HEK293 (cell line): Measurements from ENCODE around the gene MC1R.
A peak's percentile ranks its signal among the peaks of the same experiment; 100 is the strongest.

ENCODE experiments used
- CTCF ChIA-PET: fragments of 350-600 bp; formaldehyde crosslinking; extraction: SDS; loops from one replicate; lab custom pipeline; 2021; ENCODE audit warnings: antibody characterized with exemption; lab: Yijun Ruan, JAX
- POLR2A ChIA-PET: fragments of 300-600 bp; formaldehyde crosslinking; extraction: SDS; loops from one replicate; lab custom pipeline; 2020; ENCODE audit warnings: antibody characterized with exemption, inconsistent platforms; lab: Yijun Ruan, JAX
- H3K27ac ChIP-seq: fragments of 200-500 bp; sonication (Bioruptor generic); 2 replicates; pipeline ENCODE4 v1.5.1; 2014; ENCODE audit warnings: low read depth, low read length, control low read depth, inconsistent platforms; ENCODE audit errors: extremely low read depth
- H3K36me3 ChIP-seq, 2 experiments: fragments of 200-500 bp in 1 of 2; sonication (Bioruptor generic) in 1 of 2; 1 replicate in 1 of 2; 2 replicates in 1 of 2; pipeline ENCODE4 v1.5.1; 2014 to 2017; ENCODE audit warnings: inconsistent platforms in 2 of 2, low read length in 2 of 2; ENCODE audit not compliant: control insufficient read depth in 2 of 2, insufficient read depth in 1 of 2
- H3K4me1 ChIP-seq: fragments of 200-500 bp; sonication (Bioruptor generic); 2 replicates; pipeline ENCODE4 v1.5.1; 2014; ENCODE audit warnings: mild to moderate bottlenecking, low read length, inconsistent platforms; ENCODE audit not compliant: control insufficient read depth, insufficient read depth
- H3K4me3 ChIP-seq: 2 replicates; pipeline ENCODE4 v1.5.1; 2011; ENCODE audit warnings: low read depth, mild to moderate bottlenecking, control low read depth, low read length, moderate library complexity
- H3K9me3 ChIP-seq: fragments of 200-500 bp; sonication (Bioruptor generic); 2 replicates; pipeline ENCODE4 v1.5.1; 2014; ENCODE audit warnings: low read depth, low read length, inconsistent platforms; ENCODE audit not compliant: control insufficient read depth, insufficient read depth
- BCL11B ChIP-seq: fragments of 450-650 bp; formaldehyde crosslinking; IDR thresholded peaks from 2 replicates; pipeline ENCODE4 v1.5.1; 2016; ENCODE audit warnings: low read depth, missing biosample characterization, missing genetic modification characterization
- EGR2 ChIP-seq: fragments of 450-650 bp; formaldehyde crosslinking; IDR thresholded peaks from 2 replicates; pipeline ENCODE4 v1.5.1; 2016; ENCODE audit warnings: low read depth, missing biosample characterization, missing genetic modification characterization
- GLI4 ChIP-seq: fragments of 450-650 bp; formaldehyde crosslinking; IDR thresholded peaks from 2 replicates; pipeline ENCODE4 v1.5.1; 2016; ENCODE audit warnings: missing biosample characterization, missing genetic modification characterization
- GLIS1 ChIP-seq: fragments of 450-650 bp; formaldehyde crosslinking; IDR thresholded peaks from 2 replicates; pipeline ENCODE4 v1.5.1; 2016; ENCODE audit warnings: missing biosample characterization, missing genetic modification characterization
- KLF1 ChIP-seq: fragments of 450-650 bp; formaldehyde crosslinking; IDR thresholded peaks from 2 replicates; pipeline ENCODE4 v1.5.1; 2016; ENCODE audit warnings: missing biosample characterization, missing genetic modification characterization
- KLF7 ChIP-seq: fragments of 450-650 bp; formaldehyde crosslinking; IDR thresholded peaks from 2 replicates; pipeline ENCODE4 v1.5.1; 2016; ENCODE audit warnings: missing biosample characterization, missing genetic modification characterization, borderline replicate concordance
- MEIS1 ChIP-seq: sonication (generic); formaldehyde crosslinking; IDR thresholded peaks from 2 replicates; pipeline ENCODE4 v1.8.1; 2022; ENCODE audit warnings: missing genetic modification reagents, mild to moderate bottlenecking, borderline replicate concordance
- PRDM1 ChIP-seq: fragments of 450-650 bp; formaldehyde crosslinking; IDR thresholded peaks from 2 replicates; pipeline ENCODE4; 2016; ENCODE audit warnings: missing biosample characterization, missing genetic modification characterization
- ZBTB1 ChIP-seq: fragments of 450-650 bp; formaldehyde crosslinking; IDR thresholded peaks from 2 replicates; pipeline ENCODE4 v1.5.1; 2016; ENCODE audit warnings: missing biosample characterization, missing genetic modification characterization
- ZBTB20 ChIP-seq: fragments of 450-650 bp; formaldehyde crosslinking; IDR thresholded peaks from 2 replicates; pipeline ENCODE4 v1.5.1; 2016; ENCODE audit warnings: missing biosample characterization, missing genetic modification characterization
- ZBTB49 ChIP-seq: fragments of 450-650 bp; formaldehyde crosslinking; IDR thresholded peaks from 2 replicates; pipeline ENCODE4 v1.5.1; 2016; ENCODE audit warnings: missing biosample characterization, missing genetic modification characterization, low read depth
- ZFHX2 ChIP-seq: fragments of 450-650 bp; formaldehyde crosslinking; conservative IDR thresholded peaks from 2 replicates; pipeline ENCODE4 v1.5.1; 2016; ENCODE audit warnings: missing biosample characterization, missing genetic modification characterization
- ZFP69B ChIP-seq: fragments of 450-650 bp; formaldehyde crosslinking; IDR thresholded peaks from 2 replicates; pipeline ENCODE4 v1.5.1; 2016; ENCODE audit warnings: missing biosample characterization, missing genetic modification characterization
- ZIC2 ChIP-seq: fragments of 450-650 bp; formaldehyde crosslinking; IDR thresholded peaks from 2 replicates; pipeline ENCODE4 v1.5.1; 2016; ENCODE audit warnings: missing biosample characterization, missing genetic modification characterization
- ZNF155 ChIP-seq: fragments of 450-650 bp; formaldehyde crosslinking; IDR thresholded peaks from 2 replicates; pipeline ENCODE4 v1.5.1; 2016; ENCODE audit warnings: missing biosample characterization, missing genetic modification characterization
- ZNF24 ChIP-seq: fragments of 450-650 bp; formaldehyde crosslinking; IDR thresholded peaks from 2 replicates; pipeline ENCODE4 v1.5.1; 2016; ENCODE audit warnings: missing biosample characterization, missing genetic modification characterization
- ZNF26 ChIP-seq: fragments of 450-650 bp; formaldehyde crosslinking; IDR thresholded peaks from 2 replicates; pipeline ENCODE4 v1.5.1; 2016; ENCODE audit warnings: missing biosample characterization, missing genetic modification characterization
- ZNF391 ChIP-seq: fragments of 450-650 bp; formaldehyde crosslinking; IDR thresholded peaks from 2 replicates; pipeline ENCODE4 v1.5.1; 2016; ENCODE audit warnings: low read depth, missing biosample characterization, missing genetic modification characterization, borderline replicate concordance
- ZNF394 ChIP-seq: fragments of 450-650 bp; formaldehyde crosslinking; IDR thresholded peaks from 2 replicates; pipeline ENCODE4 v1.5.1; 2016; ENCODE audit warnings: missing biosample characterization, missing genetic modification characterization, mild to moderate bottlenecking, moderate library complexity, borderline replicate concordance
- ZNF433 ChIP-seq: fragments of 450-650 bp; formaldehyde crosslinking; IDR thresholded peaks from 2 replicates; pipeline ENCODE4 v1.5.1; 2016; ENCODE audit warnings: missing biosample characterization, missing genetic modification characterization, low read depth
- ZNF610 ChIP-seq: fragments of 450-650 bp; formaldehyde crosslinking; IDR thresholded peaks from 2 replicates; pipeline ENCODE4 v1.5.1; 2016; ENCODE audit warnings: missing biosample characterization, missing genetic modification characterization, borderline replicate concordance
- ZNF623 ChIP-seq: fragments of 450-650 bp; formaldehyde crosslinking; IDR thresholded peaks from 2 replicates; pipeline ENCODE4 v1.5.1; 2016; ENCODE audit warnings: missing biosample characterization, missing genetic modification characterization
- ZNF658 ChIP-seq: fragments of 450-650 bp; formaldehyde crosslinking; IDR thresholded peaks from 2 replicates; pipeline ENCODE4; 2016; ENCODE audit warnings: missing biosample characterization, missing genetic modification characterization
- ZNF660 ChIP-seq: fragments of 450-650 bp; IDR thresholded peaks from 2 replicates; pipeline ENCODE4 v1.5.1; 2018; ENCODE audit warnings: missing biosample characterization, mild to moderate bottlenecking, missing genetic modification characterization
- ZNF768 ChIP-seq: fragments of 450-650 bp; formaldehyde crosslinking; IDR thresholded peaks from 2 replicates; pipeline ENCODE4 v1.5.1; 2018; ENCODE audit warnings: missing biosample characterization, mild to moderate bottlenecking, missing genetic modification characterization
- ZNF777 ChIP-seq: fragments of 450-650 bp; formaldehyde crosslinking; IDR thresholded peaks from 2 replicates; pipeline ENCODE4 v1.5.1; 2017; ENCODE audit warnings: missing biosample characterization, missing genetic modification characterization, borderline replicate concordance
- ZSCAN30 ChIP-seq: fragments of 450-650 bp; IDR thresholded peaks from 2 replicates; pipeline ENCODE4 v1.5.1; 2018; ENCODE audit warnings: missing biosample characterization, mild to moderate bottlenecking, missing genetic modification characterization, moderate library complexity
- TF ChIP-seq, protein P1 (sequence below): fragments of 450-650 bp; formaldehyde crosslinking; IDR thresholded peaks from 2 replicates; pipeline ENCODE4 v1.5.1; 2016; ENCODE audit warnings: missing biosample characterization, missing genetic modification characterization
- TF ChIP-seq, protein P2 (sequence below): fragments of 450-650 bp; formaldehyde crosslinking; IDR thresholded peaks from 2 replicates; pipeline ENCODE4 v1.5.1; 2016; ENCODE audit warnings: missing biosample characterization, missing genetic modification characterization

The MC1R gene

DNA sequence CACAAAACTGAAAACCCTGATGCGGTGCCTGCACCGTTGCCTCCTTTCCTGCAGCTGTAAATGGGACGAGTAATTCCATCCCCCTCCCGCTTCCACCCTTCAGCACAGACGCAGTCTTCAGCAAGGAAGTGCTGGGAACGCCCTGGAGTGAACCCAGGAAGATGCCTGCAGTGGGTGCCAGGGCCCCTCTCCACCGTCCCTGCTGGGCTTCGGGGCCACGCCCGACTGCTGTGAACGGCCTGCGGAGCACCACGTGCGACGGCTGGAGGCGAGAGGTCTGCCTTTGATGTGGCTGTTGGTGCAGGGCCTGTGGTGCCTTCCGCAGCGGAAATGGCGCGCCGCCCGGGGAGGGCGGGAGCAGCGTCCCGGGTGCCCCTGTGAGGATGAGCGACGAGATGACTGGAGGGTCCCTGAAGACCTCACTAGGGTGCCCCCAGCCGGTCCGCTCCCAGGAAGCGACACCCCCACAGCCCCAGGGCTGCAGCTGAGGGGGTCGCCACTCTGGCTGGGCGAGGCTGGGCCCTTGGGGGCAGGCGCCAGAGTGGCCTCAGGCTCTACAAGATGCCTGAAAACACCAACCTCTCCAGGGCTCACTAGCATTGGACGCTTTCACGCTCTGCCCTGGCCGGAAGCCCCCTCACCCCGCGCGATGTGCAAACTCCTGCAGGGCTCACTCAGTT is 749 bp upstream of the MC1R start:
- ChIA-PET CTCF (interaction anchor here (0.7 to 1.7 kb wide), 3 partner anchors 8 to 1799 kb away, joined by 3 to 8 read pairs (median 5); no protein-coding TSS in a partner anchor), POLR2A (interaction anchor here (0.6 to 2.2 kb wide), 4 partner anchors 44 to 103 kb away, joined by 3 to 7 read pairs (median 3); partner anchors contain the start of gene TCF25)
- Histone ChIP-seq H3K27ac (peak overlapping the region; percentile 56; the same call in 1 of the 2 replicates), H3K9me3 (no peaks in the 10 kb centered on the region), H3K36me3 (no peaks in the 10 kb centered on the region), H3K4me1 (peaks cover 25% of the 10 kb centered on the region), H3K4me3 (peak overlapping the region; percentile 26)
- TF ChIP-seq BCL11B (tag by site-specific recombination) (no peak), ZNF26 (tag by site-specific recombination) (no peak), ZIC2 (peak; percentile 100), EGR2 (tag by site-specific recombination) (0 out of 2 replicates have a peak, but pooled peaks have one; percentile 18), ZNF660 (tag by site-specific recombination) (no peak; the same call in 1 of the 2 replicates), ZNF394 (tag by site-specific recombination) (peak; percentile 60; the same call in 1 of the 2 replicates), ZBTB1 (tag by site-specific recombination) (no peak), ZNF433 (tag by site-specific recombination) (no peak), GLI4 (tag by site-specific recombination) (no peak), ZBTB49 (tag by site-specific recombination) (peak; percentile 40; the same call in 1 of the 2 replicates), ZFHX2 (peak; percentile 66), ZNF658 (tag by site-specific recombination) (no peak), ZNF610 (tag by site-specific recombination) (peak; percentile 55; the same call in 1 of the 2 replicates), ZNF777 (tag by site-specific recombination) (peak; percentile 73; the same call in 1 of the 2 replicates), ZSCAN30 (peak; percentile 79), ZFP69B (tag by site-specific recombination) (no peak; the same call in 1 of the 2 replicates), ZNF391 (tag by site-specific recombination) (0 out of 2 replicates have a peak, but pooled peaks have one; percentile 64), KLF7 (peak; percentile 100), ZNF24 (0 out of 2 replicates have a peak, but pooled peaks have one; percentile 56), ZNF623 (tag by site-specific recombination) (0 out of 2 replicates have a peak, but pooled peaks have one; percentile 14), GLIS1 (tag by site-specific recombination) (peak; percentile 90), PRDM1 (tag by site-specific recombination) (no peak), ZNF155 (tag by site-specific recombination) (no peak), ZNF768 (tag by site-specific recombination) (peak; percentile 4; the same call in 1 of the 2 replicates), KLF1 (tag by site-specific recombination) (peak; percentile 99), MEIS1 (CRISPR knock-in tag) (no peak), ZBTB20 (tag by site-specific recombination) (peak; percentile 100)
- TF ChIP-seq, protein P1, sequence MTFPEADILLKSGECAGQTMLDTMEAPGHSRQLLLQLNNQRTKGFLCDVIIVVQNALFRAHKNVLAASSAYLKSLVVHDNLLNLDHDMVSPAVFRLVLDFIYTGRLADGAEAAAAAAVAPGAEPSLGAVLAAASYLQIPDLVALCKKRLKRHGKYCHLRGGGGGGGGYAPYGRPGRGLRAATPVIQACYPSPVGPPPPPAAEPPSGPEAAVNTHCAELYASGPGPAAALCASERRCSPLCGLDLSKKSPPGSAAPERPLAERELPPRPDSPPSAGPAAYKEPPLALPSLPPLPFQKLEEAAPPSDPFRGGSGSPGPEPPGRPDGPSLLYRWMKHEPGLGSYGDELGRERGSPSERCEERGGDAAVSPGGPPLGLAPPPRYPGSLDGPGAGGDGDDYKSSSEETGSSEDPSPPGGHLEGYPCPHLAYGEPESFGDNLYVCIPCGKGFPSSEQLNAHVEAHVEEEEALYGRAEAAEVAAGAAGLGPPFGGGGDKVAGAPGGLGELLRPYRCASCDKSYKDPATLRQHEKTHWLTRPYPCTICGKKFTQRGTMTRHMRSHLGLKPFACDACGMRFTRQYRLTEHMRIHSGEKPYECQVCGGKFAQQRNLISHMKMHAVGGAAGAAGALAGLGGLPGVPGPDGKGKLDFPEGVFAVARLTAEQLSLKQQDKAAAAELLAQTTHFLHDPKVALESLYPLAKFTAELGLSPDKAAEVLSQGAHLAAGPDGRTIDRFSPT (tag by site-specific recombination) = peak; percentile 91
- TF ChIP-seq, protein P2, sequence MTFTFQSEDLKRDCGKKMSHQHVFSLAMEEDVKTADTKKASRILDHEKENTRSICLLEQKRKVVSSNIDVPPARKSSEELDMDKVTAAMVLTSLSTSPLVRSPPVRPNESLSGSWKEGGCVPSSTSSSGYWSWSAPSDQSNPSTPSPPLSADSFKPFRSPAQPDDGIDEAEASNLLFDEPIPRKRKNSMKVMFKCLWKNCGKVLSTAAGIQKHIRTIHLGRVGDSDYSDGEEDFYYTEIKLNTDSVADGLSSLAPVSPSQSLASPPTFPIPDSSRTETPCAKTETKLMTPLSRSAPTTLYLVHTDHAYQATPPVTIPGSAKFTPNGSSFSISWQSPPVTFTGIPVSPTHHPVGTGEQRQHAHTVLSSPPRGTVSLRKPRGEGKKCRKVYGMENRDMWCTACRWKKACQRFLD = no peak
